Tibial nerve (tissue), 4 donors: ENCODE data around the gene ETDA.
"Not testable (repeated sequence)": the region's sequence is repeated elsewhere in the genome, so short reads cannot be mapped to it uniquely, and the experiment has no call there.

Experiments used
- CTCF ChIP-seq, 5 experiments: fragments of 200-600 bp in 3 of 5; fragments of 450-650 bp in 2 of 5; sonication (generic) in 3 of 5; IDR thresholded peaks; one replicate each; pipeline ENCODE4 v1.5.1; 2016 to 2019; ENCODE audit warnings: antibody characterized with exemption in 5 of 5, mild to moderate bottlenecking in 3 of 5, moderate library complexity in 2 of 5
- EP300 ChIP-seq, 2 donors: sonication (generic); formaldehyde crosslinking; IDR thresholded peaks; one replicate each; pipeline ENCODE4 v1.6.1; 2017; ENCODE audit warnings: antibody characterized with exemption in 2 of 2, mild to moderate bottlenecking in 1 of 2
- POLR2A ChIP-seq, 2 donors: fragments of 450-650 bp; IDR thresholded peaks; one replicate each; pipeline ENCODE4 v1.6.1; 2017; ENCODE audit warnings: antibody characterized with exemption in 2 of 2, mild to moderate bottlenecking in 2 of 2, moderate library complexity in 2 of 2

GRCh38 chrX:135263376-135263775 is 11.5 kb downstream of the ETDA start:
- TF ChIP-seq POLR2A, CTCF, EP300 (IDR thresholded peaks at IDR 0.05): not testable (repeated sequence)
